SK-N-SH (cell line): ENCODE measurements around the gene CCDC71. TPM values are rescaled to one million over a fixed set of nuclear protein-coding genes. Genes with fewer than 3 reads are reported as not detected.
A peak's percentile ranks its signal among the peaks of the same experiment; 100 is the strongest.

Experiments
- CTCF ChIA-PET: fragments of 300-600, 350-600 bp; formaldehyde crosslinking; extraction: SDS; loops from one replicate; lab custom pipeline; 2021; lab: Yijun Ruan, JAX
- POLR2A ChIA-PET: fragments of 350-600 bp; sonication (Branson Sonifier 250); formaldehyde crosslinking; extraction: SDS; loops from one replicate; lab custom pipeline; 2020; ENCODE audit warnings: antibody characterized with exemption, inconsistent platforms; lab: Yijun Ruan, JAX
- DNase-seq: peaks from one replicate; pipeline ENCODE4 v3.0.0; 2012
- H2AFZ ChIP-seq: fragments of 200-600 bp; sonication (generic); 2 replicates; pipeline ENCODE4 v1.8.1; 2016; ENCODE audit warnings: antibody characterized with exemption, mild to moderate bottlenecking, low read depth
- H3F3A ChIP-seq: fragments of 200-600 bp; sonication (generic); replicated peaks from 2 replicates; pipeline ENCODE3; 2016; ENCODE audit warnings: antibody characterized with exemption, mild to moderate bottlenecking; ENCODE audit not compliant: insufficient read depth
- H3K27ac ChIP-seq, 2 experiments: fragments of 200-500 bp in 1 of 2; fragments of 200-600 bp in 1 of 2; sonication (Bioruptor generic) in 1 of 2; sonication (generic), shearing (Covaris generic) in 1 of 2; 2 replicates each; pipeline versions ENCODE4 v1.5.1 to v1.6.1; 2014 to 2016; ENCODE audit warnings: low read depth in 2 of 2, inconsistent platforms in 1 of 2, low read length in 1 of 2, mild to moderate bottlenecking in 1 of 2, mixed read lengths in 1 of 2
- H3K27me3 ChIP-seq: fragments of 200-600 bp; sonication (generic), shearing (Covaris generic); 2 replicates; pipeline ENCODE4 v1.6.1; 2016; ENCODE audit warnings: mixed run types; ENCODE audit not compliant: insufficient read depth
- H3K36me3 ChIP-seq, 2 experiments: fragments of 200-500 bp in 1 of 2; fragments of 200-600 bp in 1 of 2; sonication (Bioruptor generic) in 1 of 2; sonication (generic) in 1 of 2; replicated peaks in 1 of 2; 2 replicates each; pipeline versions ENCODE3 to v1.5.1; 2014 to 2016; ENCODE audit warnings: low read length in 1 of 2, mild to moderate bottlenecking in 1 of 2; ENCODE audit not compliant: insufficient read depth in 2 of 2, control insufficient read depth in 1 of 2
- H3K4me1 ChIP-seq, 2 experiments: fragments of 200-500 bp in 1 of 2; fragments of 200-600 bp in 1 of 2; sonication (Bioruptor generic) in 1 of 2; sonication (generic), shearing (Covaris generic) in 1 of 2; 2 replicates each; pipeline versions ENCODE4 v1.5.1 to v1.6.1; 2014 to 2016; ENCODE audit warnings: low read depth in 1 of 2, low read length in 1 of 2, mixed run types in 1 of 2; ENCODE audit not compliant: insufficient read depth in 2 of 2, control insufficient read depth in 1 of 2
- H3K4me2 ChIP-seq: fragments of 200-600 bp; sonication (generic), shearing (Covaris generic); 2 replicates; pipeline ENCODE4 v1.6.1; 2017; ENCODE audit warnings: mixed run types
- H3K4me3 ChIP-seq, 2 experiments: fragments of 200-500 bp in 1 of 2; fragments of 200-600 bp in 1 of 2; sonication (Bioruptor generic) in 1 of 2; sonication (generic), shearing (Covaris generic) in 1 of 2; 2 replicates each; pipeline versions ENCODE4 v1.5.1 to v1.8.1; 2014 to 2016; ENCODE audit warnings: low read depth in 2 of 2, inconsistent platforms in 1 of 2, low read length in 1 of 2, mild to moderate bottlenecking in 1 of 2, mixed read lengths in 1 of 2, moderate library complexity in 1 of 2
- H3K79me2 ChIP-seq: fragments of 200-600 bp; sonication (generic); 2 replicates; pipeline ENCODE4 v1.8.1; 2017; ENCODE audit warnings: mild to moderate bottlenecking; ENCODE audit not compliant: insufficient read depth
- H3K9ac ChIP-seq: fragments of 200-600 bp; sonication (generic); 2 replicates; pipeline ENCODE4 v1.6.1; 2017; ENCODE audit warnings: mixed run types
- H3K9me2 ChIP-seq: fragments of 200-600 bp; sonication (generic); 2 replicates; pipeline ENCODE4 v1.6.1; 2017; ENCODE audit warnings: mixed run types
- H3K9me3 ChIP-seq: fragments of 200-600 bp; sonication (generic); 2 replicates; pipeline ENCODE4 v1.6.1; 2017; ENCODE audit warnings: mixed run types, mild to moderate bottlenecking, moderate library complexity
- H4K20me1 ChIP-seq: fragments of 200-600 bp; sonication (generic); 2 replicates; pipeline ENCODE4 v1.6.1; 2017; ENCODE audit warnings: mild to moderate bottlenecking, mixed run types; ENCODE audit not compliant: insufficient read depth
- CHD2 ChIP-seq: fragments of 150-350 bp; IDR thresholded peaks from 2 replicates; pipeline ENCODE4 v1.6.1; 2018; ENCODE audit warnings: low read length; ENCODE audit not compliant: partially characterized antibody
- FOSL2 ChIP-seq: IDR thresholded peaks from 2 replicates; pipeline ENCODE4 v1.4.0; 2012; ENCODE audit warnings: low read depth, mild to moderate bottlenecking, moderate library complexity, borderline replicate concordance
- GABPA ChIP-seq: IDR thresholded peaks from 2 replicates; pipeline ENCODE4 v1.4.0; 2012; ENCODE audit warnings: low read depth, mild to moderate bottlenecking
- JUND ChIP-seq: IDR thresholded peaks from 2 replicates; pipeline ENCODE4 v1.4.0; 2012
- MEF2A ChIP-seq: IDR thresholded peaks from 2 replicates; pipeline ENCODE4 v1.4.0; 2012; ENCODE audit warnings: low read depth, borderline replicate concordance
- MXI1 ChIP-seq: IDR thresholded peaks from 2 replicates; pipeline ENCODE4 v1.6.1; 2012; ENCODE audit warnings: mild to moderate bottlenecking, low read depth, low read length, improper control_type of control experiment
- NFIC ChIP-seq: IDR thresholded peaks from 2 replicates; pipeline ENCODE4 v1.4.0; 2012; ENCODE audit warnings: borderline replicate concordance
- REST ChIP-seq: IDR thresholded peaks from 2 replicates; pipeline ENCODE4 v1.6.1; 2012; ENCODE audit warnings: mild to moderate bottlenecking, low read depth, low read length, moderate library complexity
- SIN3A ChIP-seq: IDR thresholded peaks from 2 replicates; pipeline ENCODE4 v1.6.1; 2012; ENCODE audit warnings: low read depth, mild to moderate bottlenecking, low read length, moderate library complexity, borderline replicate concordance
- SMC3 ChIP-seq: IDR thresholded peaks from 2 replicates; pipeline ENCODE4 v1.6.1; 2012; ENCODE audit warnings: low read depth, low read length, improper control_type of control experiment
- TAF1 ChIP-seq: IDR thresholded peaks from 2 replicates; pipeline ENCODE4 v1.6.1; 2012; ENCODE audit warnings: low read depth, mild to moderate bottlenecking, low read length, moderate library complexity, borderline replicate concordance
- TCF12 ChIP-seq: IDR thresholded peaks from 2 replicates; pipeline ENCODE4 v1.4.0; 2012
- USF2 ChIP-seq: fragments of 150-350 bp; IDR thresholded peaks from 2 replicates; pipeline ENCODE4 v1.6.1; 2017; ENCODE audit warnings: antibody characterized with exemption, low read length, low read depth, borderline replicate concordance
- WGBS: methylation state at CpG from one replicate; pipeline ENCODE4 v1.1.6; 2017; ENCODE audit warnings: low lambda C conversion rate; 5-methylcytosine and 5-hydroxymethylcytosine counted together
- polyA plus RNA-seq, 3 experiments: library from polyadenylated mRNA; depleted of rRNA; stranded (reverse); fragments of >200 nt; gene quantifications; 2 replicates each; pipeline ENCODE4 v1.2.3, GENCODE V29; 2012
- TF ChIP-seq, protein P1 (sequence below): fragments of 150-350 bp; IDR thresholded peaks from 2 replicates; pipeline ENCODE4 v1.6.1; 2016; ENCODE audit warnings: mild to moderate bottlenecking, low read depth, low read length
- TF ChIP-seq, protein P2 (sequence below): IDR thresholded peaks from 2 replicates; pipeline ENCODE4; 2012

CCDC71 gene
- polyA plus RNA-seq, 1 of the 3 experiments (the other 2 are of a cell fraction): 40.9 TPM

GRCh38 chr3:49173116-49173791 is 7.1 kb upstream of the CCDC71 start:
- peak overlapping the region; percentile 70 to 99; a peak in 3 of 4 replicates for H3K27ac ChIP-seq

GRCh38 chr3:49172551-49173041 is 6.5 kb upstream of the CCDC71 start:
- no peaks in the 10 kb centered on the region for H3K9me3 ChIP-seq
- POLR2A ChIA-PET: interaction anchor here (0.6 to 2.8 kb wide), 3 partner anchors 39 to 104 kb away, joined by 3 to 13 read pairs (median 11); partner anchors contain the start of genes C3orf62 and LAMB2
- no peaks in the 10 kb centered on the region for H3K9me2 ChIP-seq
- no peaks in the 10 kb centered on the region for H3F3A ChIP-seq
- no peaks in the 10 kb centered on the region for H3K27me3 ChIP-seq
- H3K79me2 ChIP-seq: peaks cover 25% of the 10 kb centered on the region
- H3K4me1 ChIP-seq: peaks cover 11 to 51% of the 10 kb centered on the region in 2 experiments
- peaks cover 0 to 21% of the 10 kb centered on the region in 2 experiments for H3K36me3 ChIP-seq
- peak overlapping the region; percentile 81 to 90; a peak in 3 of 4 replicates for H3K4me3 ChIP-seq
- peak overlapping the region; percentile 98 for H3K4me2 ChIP-seq
- no peak for DNase-seq
- peak overlapping the region; percentile 70 to 99; a peak in 3 of 4 replicates for H3K27ac ChIP-seq
- TF ChIP-seq JUND (no peak), NFIC (no peak), REST (no peak), TCF12 (no peak), USF2 (no peak), SIN3A (no peak), TAF1 (no peak)
- TF ChIP-seq, protein P1, sequence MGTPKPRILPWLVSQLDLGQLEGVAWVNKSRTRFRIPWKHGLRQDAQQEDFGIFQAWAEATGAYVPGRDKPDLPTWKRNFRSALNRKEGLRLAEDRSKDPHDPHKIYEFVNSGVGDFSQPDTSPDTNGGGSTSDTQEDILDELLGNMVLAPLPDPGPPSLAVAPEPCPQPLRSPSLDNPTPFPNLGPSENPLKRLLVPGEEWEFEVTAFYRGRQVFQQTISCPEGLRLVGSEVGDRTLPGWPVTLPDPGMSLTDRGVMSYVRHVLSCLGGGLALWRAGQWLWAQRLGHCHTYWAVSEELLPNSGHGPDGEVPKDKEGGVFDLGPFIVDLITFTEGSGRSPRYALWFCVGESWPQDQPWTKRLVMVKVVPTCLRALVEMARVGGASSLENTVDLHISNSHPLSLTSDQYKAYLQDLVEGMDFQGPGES: no peak
- TF ChIP-seq, protein P2, sequence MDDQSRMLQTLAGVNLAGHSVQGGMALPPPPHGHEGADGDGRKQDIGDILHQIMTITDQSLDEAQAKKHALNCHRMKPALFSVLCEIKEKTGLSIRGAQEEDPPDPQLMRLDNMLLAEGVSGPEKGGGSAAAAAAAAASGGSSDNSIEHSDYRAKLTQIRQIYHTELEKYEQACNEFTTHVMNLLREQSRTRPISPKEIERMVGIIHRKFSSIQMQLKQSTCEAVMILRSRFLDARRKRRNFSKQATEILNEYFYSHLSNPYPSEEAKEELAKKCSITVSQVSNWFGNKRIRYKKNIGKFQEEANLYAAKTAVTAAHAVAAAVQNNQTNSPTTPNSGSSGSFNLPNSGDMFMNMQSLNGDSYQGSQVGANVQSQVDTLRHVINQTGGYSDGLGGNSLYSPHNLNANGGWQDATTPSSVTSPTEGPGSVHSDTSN: no peak
- TF ChIP-seq, all 33 proteins: peak for 0
- 60% methylated on average over 1 of the region's 7 CpGs for WGBS
- Histone ChIP-seq H4K20me1 (no peaks in the 10 kb centered on the region), H2AFZ (no peak overlapping the region), H3K9ac (peak overlapping the region; percentile 71; the same call in 1 of the 2 replicates)
- CTCF ChIA-PET: interaction anchor here (0.7 to 3.5 kb wide), 4 partner anchors 105 to 1392 kb away, joined by 3 to 26 read pairs (median 3); partner anchors contain the start of gene C3orf62

More at GRCh38 chr3:49173116-49173791, 7.1 kb upstream of the CCDC71 start:
- CTCF ChIA-PET: interaction anchor here (0.7 to 3.5 kb wide), 3 partner anchors 105 to 1392 kb away, joined by 3 to 26 read pairs (median 3); partner anchors contain the start of gene C3orf62
- H3K9ac ChIP-seq: peak overlapping the region; percentile 14; the same call in 1 of the 2 replicates
- peak overlapping the region; percentile 81 to 90; a peak in 3 of 4 replicates for H3K4me3 ChIP-seq
- H3K9me3 ChIP-seq: no peaks in the 10 kb centered on the region
- H3K9me2 ChIP-seq: no peaks in the 10 kb centered on the region
- no peak overlapping the region for H2AFZ ChIP-seq
- no peaks in the 10 kb centered on the region for H3K27me3 ChIP-seq
- POLR2A ChIA-PET: interaction anchor here (0.9 to 2.2 kb wide), 4 partner anchors 40 to 276 kb away, joined by 3 to 13 read pairs (median 4); partner anchors contain the start of genes C3orf62 and USP4
- H3F3A ChIP-seq: no peaks in the 10 kb centered on the region
- peaks cover 25% of the 10 kb centered on the region for H3K79me2 ChIP-seq
- peaks cover 0 to 21% of the 10 kb centered on the region in 2 experiments for H3K36me3 ChIP-seq
- 24% methylated on average over 3 of the region's 3 CpGs for WGBS
- peaks cover 11 to 52% of the 10 kb centered on the region in 2 experiments for H3K4me1 ChIP-seq
- no peak for TF ChIP-seq FOSL2
- TF ChIP-seq USF2: no peak
- peak; percentile 79 for TF ChIP-seq NFIC
- peak; percentile 21; the same call in 1 of the 2 replicates for TF ChIP-seq GABPA
- no peak for TF ChIP-seq SMC3
- peak; percentile 81 for TF ChIP-seq CHD2
- TF ChIP-seq MXI1: 0 out of 2 replicates have a peak, but pooled peaks have one; percentile 16
- no peak for TF ChIP-seq MEF2A
- no peaks in the 10 kb centered on the region for H4K20me1 ChIP-seq
- H3K4me2 ChIP-seq: peak overlapping the region; percentile 98
- peak; percentile 88 for DNase-seq
